Panc1 (cell line): ENCODE measurements around the gene LAG3.

Experiments
- POLR2AphosphoS5 ChIP-seq: IDR thresholded peaks from 2 replicates; pipeline ENCODE4 v1.6.1; 2012; ENCODE audit warnings: mild to moderate bottlenecking, low read depth, low read length, moderate library complexity
- SIN3A ChIP-seq: IDR thresholded peaks from 2 replicates; pipeline ENCODE4 v1.6.1; 2012; ENCODE audit warnings: low read depth, mild to moderate bottlenecking, low read length, moderate library complexity, borderline replicate concordance; ENCODE audit not compliant: insufficient read depth
- TF ChIP-seq, protein P1 (sequence below): fragments of 450-650 bp; IDR thresholded peaks from 2 replicates; pipeline ENCODE4 v1.5.1; 2017; ENCODE audit warnings: mild to moderate bottlenecking
- TF ChIP-seq, protein P2 (sequence below), 2 experiments: IDR thresholded peaks; 2 replicates each; pipeline ENCODE4 v1.6.1; 2011 to 2012; ENCODE audit warnings: low read depth in 2 of 2, control low read depth in 1 of 2, low read length in 1 of 2, mild to moderate bottlenecking in 1 of 2, moderate library complexity in 1 of 2; ENCODE audit not compliant: insufficient read depth in 1 of 2

GRCh38 chr12:6787309-6787708 lies 15.0 kb downstream of the LAG3 start:
- TF ChIP-seq, protein P1, sequence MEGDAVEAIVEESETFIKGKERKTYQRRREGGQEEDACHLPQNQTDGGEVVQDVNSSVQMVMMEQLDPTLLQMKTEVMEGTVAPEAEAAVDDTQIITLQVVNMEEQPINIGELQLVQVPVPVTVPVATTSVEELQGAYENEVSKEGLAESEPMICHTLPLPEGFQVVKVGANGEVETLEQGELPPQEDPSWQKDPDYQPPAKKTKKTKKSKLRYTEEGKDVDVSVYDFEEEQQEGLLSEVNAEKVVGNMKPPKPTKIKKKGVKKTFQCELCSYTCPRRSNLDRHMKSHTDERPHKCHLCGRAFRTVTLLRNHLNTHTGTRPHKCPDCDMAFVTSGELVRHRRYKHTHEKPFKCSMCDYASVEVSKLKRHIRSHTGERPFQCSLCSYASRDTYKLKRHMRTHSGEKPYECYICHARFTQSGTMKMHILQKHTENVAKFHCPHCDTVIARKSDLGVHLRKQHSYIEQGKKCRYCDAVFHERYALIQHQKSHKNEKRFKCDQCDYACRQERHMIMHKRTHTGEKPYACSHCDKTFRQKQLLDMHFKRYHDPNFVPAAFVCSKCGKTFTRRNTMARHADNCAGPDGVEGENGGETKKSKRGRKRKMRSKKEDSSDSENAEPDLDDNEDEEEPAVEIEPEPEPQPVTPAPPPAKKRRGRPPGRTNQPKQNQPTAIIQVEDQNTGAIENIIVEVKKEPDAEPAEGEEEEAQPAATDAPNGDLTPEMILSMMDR, result no peak
- TF ChIP-seq, protein P2, sequence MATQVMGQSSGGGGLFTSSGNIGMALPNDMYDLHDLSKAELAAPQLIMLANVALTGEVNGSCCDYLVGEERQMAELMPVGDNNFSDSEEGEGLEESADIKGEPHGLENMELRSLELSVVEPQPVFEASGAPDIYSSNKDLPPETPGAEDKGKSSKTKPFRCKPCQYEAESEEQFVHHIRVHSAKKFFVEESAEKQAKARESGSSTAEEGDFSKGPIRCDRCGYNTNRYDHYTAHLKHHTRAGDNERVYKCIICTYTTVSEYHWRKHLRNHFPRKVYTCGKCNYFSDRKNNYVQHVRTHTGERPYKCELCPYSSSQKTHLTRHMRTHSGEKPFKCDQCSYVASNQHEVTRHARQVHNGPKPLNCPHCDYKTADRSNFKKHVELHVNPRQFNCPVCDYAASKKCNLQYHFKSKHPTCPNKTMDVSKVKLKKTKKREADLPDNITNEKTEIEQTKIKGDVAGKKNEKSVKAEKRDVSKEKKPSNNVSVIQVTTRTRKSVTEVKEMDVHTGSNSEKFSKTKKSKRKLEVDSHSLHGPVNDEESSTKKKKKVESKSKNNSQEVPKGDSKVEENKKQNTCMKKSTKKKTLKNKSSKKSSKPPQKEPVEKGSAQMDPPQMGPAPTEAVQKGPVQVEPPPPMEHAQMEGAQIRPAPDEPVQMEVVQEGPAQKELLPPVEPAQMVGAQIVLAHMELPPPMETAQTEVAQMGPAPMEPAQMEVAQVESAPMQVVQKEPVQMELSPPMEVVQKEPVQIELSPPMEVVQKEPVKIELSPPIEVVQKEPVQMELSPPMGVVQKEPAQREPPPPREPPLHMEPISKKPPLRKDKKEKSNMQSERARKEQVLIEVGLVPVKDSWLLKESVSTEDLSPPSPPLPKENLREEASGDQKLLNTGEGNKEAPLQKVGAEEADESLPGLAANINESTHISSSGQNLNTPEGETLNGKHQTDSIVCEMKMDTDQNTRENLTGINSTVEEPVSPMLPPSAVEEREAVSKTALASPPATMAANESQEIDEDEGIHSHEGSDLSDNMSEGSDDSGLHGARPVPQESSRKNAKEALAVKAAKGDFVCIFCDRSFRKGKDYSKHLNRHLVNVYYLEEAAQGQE (IDR thresholded peaks at IDR 0.05; ENCODE audit: insufficient read depth in 1 of 2, low read depth in 2 of 2, low read length in 1 of 2), result no peak
- TF ChIP-seq SIN3A, result no peak
- TF ChIP-seq POLR2AphosphoS5, result no peak
